Measurements from ENCODE around the gene EME2. TPM values are rescaled to one million over a fixed set of nuclear protein-coding genes. Genes with fewer than 3 reads are reported as not detected.

Gene EME2
- total RNA-seq, 4 donors from 2014 or later = 5.5 to 10.4 (median 6.5) TPM

DNA sequence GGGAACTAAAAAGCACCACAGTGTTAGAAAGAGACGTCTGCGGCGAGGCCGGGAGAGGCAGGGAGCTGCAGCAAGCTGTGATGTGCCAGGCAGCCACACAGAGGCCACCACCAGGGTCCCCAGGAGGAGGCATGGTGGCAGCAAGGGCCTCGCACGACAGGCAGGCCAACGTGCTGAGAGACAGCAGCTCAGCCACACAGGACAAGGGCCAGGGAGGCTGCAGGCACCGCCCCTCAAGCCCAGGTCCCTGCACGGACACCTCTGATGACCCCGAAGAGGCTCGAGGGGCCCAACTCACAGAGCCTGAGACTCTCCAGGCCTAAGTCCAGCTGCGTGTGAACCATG, 48.3 kb downstream of the EME2 start:
- no peak for DNase-seq (ENCODE audit: extremely low spot score)
- WGBS = 87% methylated on average over 9 of the region's 12 CpGs
- Histone ChIP-seq H3K9me3 (no peaks in the 10 kb centered on the region), H3K4me3 (no peak overlapping the region), H3K27me3 (no peaks in the 10 kb centered on the region), H3K36me3 (peaks cover 56 to 76% (median 71%) of the 10 kb centered on the region in 4 donors), H3K4me1 (peaks cover 25 to 34% (median 29%) of the 10 kb centered on the region in 4 donors), H3K27ac (replicated peaks in 1 of 4) (no peak overlapping the region)
- intact Hi-C loops (cut with DNase I) = loop anchor here (5.0 kb wide), 1 partner anchor 34 kb away; no protein-coding TSS in a partner anchor
- TF ChIP-seq, protein P1, sequence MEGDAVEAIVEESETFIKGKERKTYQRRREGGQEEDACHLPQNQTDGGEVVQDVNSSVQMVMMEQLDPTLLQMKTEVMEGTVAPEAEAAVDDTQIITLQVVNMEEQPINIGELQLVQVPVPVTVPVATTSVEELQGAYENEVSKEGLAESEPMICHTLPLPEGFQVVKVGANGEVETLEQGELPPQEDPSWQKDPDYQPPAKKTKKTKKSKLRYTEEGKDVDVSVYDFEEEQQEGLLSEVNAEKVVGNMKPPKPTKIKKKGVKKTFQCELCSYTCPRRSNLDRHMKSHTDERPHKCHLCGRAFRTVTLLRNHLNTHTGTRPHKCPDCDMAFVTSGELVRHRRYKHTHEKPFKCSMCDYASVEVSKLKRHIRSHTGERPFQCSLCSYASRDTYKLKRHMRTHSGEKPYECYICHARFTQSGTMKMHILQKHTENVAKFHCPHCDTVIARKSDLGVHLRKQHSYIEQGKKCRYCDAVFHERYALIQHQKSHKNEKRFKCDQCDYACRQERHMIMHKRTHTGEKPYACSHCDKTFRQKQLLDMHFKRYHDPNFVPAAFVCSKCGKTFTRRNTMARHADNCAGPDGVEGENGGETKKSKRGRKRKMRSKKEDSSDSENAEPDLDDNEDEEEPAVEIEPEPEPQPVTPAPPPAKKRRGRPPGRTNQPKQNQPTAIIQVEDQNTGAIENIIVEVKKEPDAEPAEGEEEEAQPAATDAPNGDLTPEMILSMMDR (IDR thresholded peaks at IDR 0.05) = no peak
- TF ChIP-seq POLR2A (IDR thresholded peaks at IDR 0.05; ENCODE audit: low read depth) (no peak), POLR2AphosphoS5 (IDR thresholded peaks at IDR 0.05) (no peak), EP300 (IDR thresholded peaks at IDR 0.05) (no peak)

DNA sequence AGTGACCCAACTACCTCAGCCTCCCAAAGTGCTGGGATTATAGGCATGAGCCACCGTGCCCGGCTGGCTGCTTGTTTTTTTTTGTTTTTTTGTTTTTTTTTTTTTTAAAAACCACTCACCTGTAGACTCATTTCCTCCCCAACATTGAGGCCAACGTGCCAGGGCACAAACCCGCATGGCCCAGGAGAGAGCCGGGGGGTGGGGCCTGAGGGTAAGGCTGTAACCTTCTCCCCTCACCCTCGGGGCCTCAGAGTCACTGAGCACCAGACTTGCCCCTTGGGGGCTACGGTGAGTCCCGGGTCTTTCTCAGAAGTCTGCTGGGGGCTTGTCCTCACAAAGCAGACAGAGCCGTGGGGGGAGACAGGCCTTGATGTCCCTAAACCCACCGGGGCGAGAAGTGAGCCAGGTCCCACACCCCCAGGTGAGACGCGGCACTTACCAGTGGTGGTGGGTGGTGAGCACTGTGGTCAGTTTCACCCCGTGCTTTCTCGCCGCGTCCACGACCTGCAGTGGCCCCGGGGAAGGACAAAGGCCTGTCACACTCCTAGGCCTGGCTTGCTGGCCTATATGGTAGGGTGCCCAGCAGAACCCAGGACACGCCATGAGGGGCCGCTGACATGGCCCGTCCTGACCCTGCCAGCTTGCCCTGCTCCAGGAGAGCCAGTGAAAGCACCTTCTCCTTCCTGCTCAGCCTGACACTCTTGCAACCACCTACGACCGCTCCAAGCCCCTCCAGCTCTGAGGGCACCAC, 49.4 kb downstream of the EME2 start:
- H3K9me3 ChIP-seq = no peaks in the 10 kb centered on the region
- TF ChIP-seq, protein P1 (IDR thresholded peaks at IDR 0.05) = no peak
- TF ChIP-seq EP300 (IDR thresholded peaks at IDR 0.05) (no peak), POLR2A (IDR thresholded peaks at IDR 0.05; ENCODE audit: low read depth) (no peak), POLR2AphosphoS5 (IDR thresholded peaks at IDR 0.05) (no peak)
- no peaks in the 10 kb centered on the region for H3K27me3 ChIP-seq
- intact Hi-C loops (cut with DNase I) = loop anchor here (5.0 kb wide), 1 partner anchor 35 kb away; no protein-coding TSS in a partner anchor
- H3K36me3 ChIP-seq = peaks cover 47 to 65% (median 60%) of the 10 kb centered on the region in 4 donors
- 90% methylated on average over 15 of the region's 24 CpGs for WGBS
- no peak overlapping the region for H3K4me3 ChIP-seq
- peaks cover 26 to 35% (median 31%) of the 10 kb centered on the region in 4 donors for H3K4me1 ChIP-seq
- no peak for DNase-seq (ENCODE audit: extremely low spot score)
- no peak overlapping the region for H3K27ac ChIP-seq (replicated peaks in 1 of 4)

- no peak for DNase-seq (ENCODE audit: extremely low spot score)
Measured at GRCh38 chr16:1822801-1823200, 50.2 kb downstream of the EME2 start.

GRCh38 chr16:1823821-1824220, 51.2 kb downstream of the EME2 start:
- intact Hi-C loops (cut with DNase I) = loop anchor here (5.0 kb wide), 1 partner anchor 37 kb away; no protein-coding TSS in a partner anchor
- Histone ChIP-seq H3K4me3 (no peak overlapping the region), H3K27ac (replicated peaks in 1 of 4) (no peak overlapping the region), H3K36me3 (peaks cover 35 to 47% (median 42%) of the 10 kb centered on the region in 4 donors), H3K9me3 (no peaks in the 10 kb centered on the region), H3K27me3 (no peaks in the 10 kb centered on the region), H3K4me1 (peaks cover 39 to 51% (median 45%) of the 10 kb centered on the region in 4 donors)
- TF ChIP-seq EP300 (IDR thresholded peaks at IDR 0.05) (no peak), POLR2A (IDR thresholded peaks at IDR 0.05; ENCODE audit: low read depth) (no peak), POLR2AphosphoS5 (IDR thresholded peaks at IDR 0.05) (no peak)
- TF ChIP-seq, protein P1 (IDR thresholded peaks at IDR 0.05) = no peak
- no peak for DNase-seq (ENCODE audit: extremely low spot score)
- 66% methylated on average over 9 of the region's 9 CpGs for WGBS

More at GRCh38 chr16:1822801-1823200, 50.2 kb downstream of the EME2 start:
- Histone ChIP-seq H3K36me3 (peaks cover 41 to 57% (median 52%) of the 10 kb centered on the region in 4 donors), H3K4me3 (no peak overlapping the region), H3K9me3 (no peaks in the 10 kb centered on the region), H3K4me1 (peaks cover 29 to 41% (median 35%) of the 10 kb centered on the region in 4 donors), H3K27me3 (no peaks in the 10 kb centered on the region), H3K27ac (replicated peaks in 1 of 4) (no peak overlapping the region)
- 99% methylated on average over 8 of the region's 16 CpGs for WGBS
- TF ChIP-seq EP300 (IDR thresholded peaks at IDR 0.05) (no peak), POLR2AphosphoS5 (IDR thresholded peaks at IDR 0.05) (no peak), POLR2A (IDR thresholded peaks at IDR 0.05; ENCODE audit: low read depth) (no peak)
- TF ChIP-seq, protein P1 (IDR thresholded peaks at IDR 0.05) = no peak
- intact Hi-C loops (cut with DNase I) = loop anchor here (5.0 kb wide), 1 partner anchor 36 kb away; no protein-coding TSS in a partner anchor
